ENCODE results near the gene PRR7.

DNA sequence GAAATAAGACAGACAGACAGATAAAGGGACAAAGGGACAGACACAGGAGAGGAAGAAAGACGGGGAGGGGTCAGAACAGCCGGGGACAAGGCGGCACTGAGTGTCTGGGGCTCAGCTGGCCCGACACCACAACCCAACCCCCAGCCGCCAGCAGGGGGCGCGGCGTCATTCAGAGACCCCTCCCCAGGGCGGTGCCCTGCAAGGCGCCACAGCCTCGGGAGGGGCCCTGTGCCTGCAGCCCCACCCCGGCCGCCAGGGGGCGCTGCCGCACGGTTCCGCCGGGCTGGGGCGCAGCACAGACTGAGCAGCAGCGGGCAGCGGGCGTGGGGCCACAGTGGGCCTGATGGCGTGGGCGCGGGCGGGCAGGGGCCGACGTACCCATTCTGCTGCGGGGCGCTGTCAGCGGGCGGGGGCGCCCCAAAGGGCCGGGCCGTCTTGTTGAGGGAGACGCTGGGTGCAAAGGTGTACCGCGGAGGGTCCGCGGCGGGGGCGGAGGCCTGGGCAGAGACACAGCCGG is 44.9 kb downstream of the PRR7 start:
- TF ChIP-seq, protein P1, sequence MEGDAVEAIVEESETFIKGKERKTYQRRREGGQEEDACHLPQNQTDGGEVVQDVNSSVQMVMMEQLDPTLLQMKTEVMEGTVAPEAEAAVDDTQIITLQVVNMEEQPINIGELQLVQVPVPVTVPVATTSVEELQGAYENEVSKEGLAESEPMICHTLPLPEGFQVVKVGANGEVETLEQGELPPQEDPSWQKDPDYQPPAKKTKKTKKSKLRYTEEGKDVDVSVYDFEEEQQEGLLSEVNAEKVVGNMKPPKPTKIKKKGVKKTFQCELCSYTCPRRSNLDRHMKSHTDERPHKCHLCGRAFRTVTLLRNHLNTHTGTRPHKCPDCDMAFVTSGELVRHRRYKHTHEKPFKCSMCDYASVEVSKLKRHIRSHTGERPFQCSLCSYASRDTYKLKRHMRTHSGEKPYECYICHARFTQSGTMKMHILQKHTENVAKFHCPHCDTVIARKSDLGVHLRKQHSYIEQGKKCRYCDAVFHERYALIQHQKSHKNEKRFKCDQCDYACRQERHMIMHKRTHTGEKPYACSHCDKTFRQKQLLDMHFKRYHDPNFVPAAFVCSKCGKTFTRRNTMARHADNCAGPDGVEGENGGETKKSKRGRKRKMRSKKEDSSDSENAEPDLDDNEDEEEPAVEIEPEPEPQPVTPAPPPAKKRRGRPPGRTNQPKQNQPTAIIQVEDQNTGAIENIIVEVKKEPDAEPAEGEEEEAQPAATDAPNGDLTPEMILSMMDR (IDR thresholded peaks at IDR 0.05; ENCODE audit: low read depth, low read length, poor library complexity, severe bottlenecking): peak; percentile 60
- TF ChIP-seq EZH2phosphoT487 (IDR thresholded peaks at IDR 0.05; ENCODE audit: borderline replicate concordance, low read length): no peak

Measured in DOHH2 (cell line).